OCI-LY1 (cell line): ENCODE results near the gene AP4S1.

ENCODE experiments used
- H2AFZ ChIP-seq: fragments of 200-600 bp; sonication (generic), shearing (Covaris generic); 2 replicates; pipeline ENCODE4 v1.6.0; 2014; ENCODE audit warnings: antibody characterized with exemption, mild to moderate bottlenecking, low read length
- H3F3A ChIP-seq: fragments of 200-600 bp; sonication (generic), shearing (Covaris generic); 2 replicates; pipeline ENCODE4 v1.6.0; 2014; ENCODE audit warnings: mild to moderate bottlenecking, antibody characterized with exemption, low read length, moderate library complexity; ENCODE audit not compliant: insufficient read depth
- H3K27ac ChIP-seq: fragments of 200-600 bp; sonication (generic); 2 replicates; pipeline ENCODE4 v1.5.1; 2014; ENCODE audit warnings: low read length, mixed run types, mild to moderate bottlenecking, low read depth; ENCODE audit not compliant: poor library complexity, severe bottlenecking
- H3K27me3 ChIP-seq: fragments of 200-600 bp; sonication (generic); 2 replicates; pipeline ENCODE4 v1.6.0; 2014; ENCODE audit warnings: antibody characterized with exemption, mild to moderate bottlenecking, low read length, moderate library complexity; ENCODE audit not compliant: insufficient read depth
- H3K36me3 ChIP-seq: fragments of 200-600 bp; sonication (generic); 2 replicates; pipeline ENCODE4 v1.6.1; 2014; ENCODE audit warnings: mild to moderate bottlenecking, antibody characterized with exemption, low read length, moderate library complexity, mixed read lengths; ENCODE audit not compliant: insufficient read depth
- H3K4me1 ChIP-seq: fragments of 200-600 bp; sonication (generic); 2 replicates; pipeline ENCODE4 v1.5.1; 2014; ENCODE audit warnings: mild to moderate bottlenecking, low read length, moderate library complexity; ENCODE audit not compliant: insufficient read depth, severe bottlenecking
- H3K4me2 ChIP-seq: fragments of 200-600 bp; sonication (generic), shearing (Covaris generic); 2 replicates; pipeline ENCODE4 v1.6.1; 2014; ENCODE audit warnings: low read length
- H3K4me3 ChIP-seq: fragments of 200-600 bp; sonication (generic); 2 replicates; pipeline ENCODE4 v1.5.1; 2014; ENCODE audit warnings: low read length, low read depth, mild to moderate bottlenecking, mixed read lengths; ENCODE audit not compliant: poor library complexity, severe bottlenecking
- H3K79me2 ChIP-seq: fragments of 200-600 bp; shearing (Covaris generic); 2 replicates; pipeline ENCODE4 v1.6.1; 2016; ENCODE audit warnings: mixed run types, low read length, mixed read lengths; ENCODE audit not compliant: insufficient read depth
- H3K9ac ChIP-seq: fragments of 200-600 bp; sonication (generic), shearing (Covaris generic); 2 replicates; pipeline ENCODE4 v1.6.1; 2014; ENCODE audit warnings: mild to moderate bottlenecking, low read length, mixed read lengths
- H3K9me2 ChIP-seq: fragments of 200-600 bp; sonication (generic), shearing (Covaris generic); 2 replicates; pipeline ENCODE4 v1.6.1; 2014; ENCODE audit warnings: low read depth, mild to moderate bottlenecking, low read length, mixed read lengths
- H3K9me3 ChIP-seq: fragments of 200-600 bp; shearing (Covaris generic); 2 replicates; pipeline ENCODE4 v1.6.1; 2014; ENCODE audit warnings: low read length, mixed read lengths
- H4K20me1 ChIP-seq: fragments of 200-600 bp; sonication (generic), shearing (Covaris generic); 2 replicates; pipeline ENCODE4 v1.6.0; 2016; ENCODE audit warnings: mild to moderate bottlenecking, low read length; ENCODE audit not compliant: insufficient read depth
- EZH2 ChIP-seq: fragments of 200-600 bp; sonication (generic), shearing (Covaris generic); IDR thresholded peaks from 2 replicates; pipeline ENCODE4 v1.8.0; 2017; ENCODE audit warnings: borderline replicate concordance, mixed run types, mild to moderate bottlenecking, antibody characterized with exemption, low read length, moderate library complexity, mixed read lengths
- TF ChIP-seq, protein P1 (sequence below): fragments of 200-600 bp; sonication (generic), shearing (Covaris generic); IDR thresholded peaks from 2 replicates; pipeline ENCODE4 v1.5.1; 2017; ENCODE audit warnings: mild to moderate bottlenecking, antibody characterized with exemption, low read length, moderate library complexity, mixed read lengths

Gene AP4S1

DNA sequence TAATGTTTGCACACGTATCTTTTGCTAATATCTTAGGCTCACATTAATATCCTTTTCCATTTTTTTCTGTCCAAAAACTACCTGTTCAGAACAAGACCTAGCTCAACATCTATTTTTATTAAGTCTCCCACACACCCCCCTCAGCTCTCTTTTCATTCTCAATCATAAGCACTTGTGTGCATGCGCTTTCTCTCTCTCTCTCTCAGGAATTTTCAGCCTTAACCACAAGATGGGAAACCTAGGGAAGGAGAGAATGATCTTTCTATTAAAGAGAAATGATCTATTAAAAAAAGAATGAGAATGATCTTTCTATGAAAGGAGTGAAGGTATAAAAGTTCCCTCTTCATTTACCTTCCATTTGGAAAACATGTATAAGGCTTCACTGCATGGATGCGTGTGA, 39.7 kb upstream of the AP4S1 start:
- no peaks in the 10 kb centered on the region for H4K20me1 ChIP-seq
- peaks cover 37% of the 10 kb centered on the region for H3K4me1 ChIP-seq
- no peaks in the 10 kb centered on the region for H3K9me2 ChIP-seq
- H3K9me3 ChIP-seq, result no peaks in the 10 kb centered on the region
- H3K27ac ChIP-seq, result no peak overlapping the region
- no peak overlapping the region for H3K4me2 ChIP-seq
- H3K4me3 ChIP-seq, result no peak overlapping the region
- peaks cover 71% of the 10 kb centered on the region for H3K79me2 ChIP-seq
- H2AFZ ChIP-seq, result no peak overlapping the region
- TF ChIP-seq EZH2, result no peak
- TF ChIP-seq, protein P1, sequence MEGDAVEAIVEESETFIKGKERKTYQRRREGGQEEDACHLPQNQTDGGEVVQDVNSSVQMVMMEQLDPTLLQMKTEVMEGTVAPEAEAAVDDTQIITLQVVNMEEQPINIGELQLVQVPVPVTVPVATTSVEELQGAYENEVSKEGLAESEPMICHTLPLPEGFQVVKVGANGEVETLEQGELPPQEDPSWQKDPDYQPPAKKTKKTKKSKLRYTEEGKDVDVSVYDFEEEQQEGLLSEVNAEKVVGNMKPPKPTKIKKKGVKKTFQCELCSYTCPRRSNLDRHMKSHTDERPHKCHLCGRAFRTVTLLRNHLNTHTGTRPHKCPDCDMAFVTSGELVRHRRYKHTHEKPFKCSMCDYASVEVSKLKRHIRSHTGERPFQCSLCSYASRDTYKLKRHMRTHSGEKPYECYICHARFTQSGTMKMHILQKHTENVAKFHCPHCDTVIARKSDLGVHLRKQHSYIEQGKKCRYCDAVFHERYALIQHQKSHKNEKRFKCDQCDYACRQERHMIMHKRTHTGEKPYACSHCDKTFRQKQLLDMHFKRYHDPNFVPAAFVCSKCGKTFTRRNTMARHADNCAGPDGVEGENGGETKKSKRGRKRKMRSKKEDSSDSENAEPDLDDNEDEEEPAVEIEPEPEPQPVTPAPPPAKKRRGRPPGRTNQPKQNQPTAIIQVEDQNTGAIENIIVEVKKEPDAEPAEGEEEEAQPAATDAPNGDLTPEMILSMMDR, result no peak
- H3K36me3 ChIP-seq, result no peaks in the 10 kb centered on the region
- no peak overlapping the region for H3K9ac ChIP-seq
- H3K27me3 ChIP-seq, result no peaks in the 10 kb centered on the region
- peaks cover 5% of the 10 kb centered on the region for H3F3A ChIP-seq

DNA sequence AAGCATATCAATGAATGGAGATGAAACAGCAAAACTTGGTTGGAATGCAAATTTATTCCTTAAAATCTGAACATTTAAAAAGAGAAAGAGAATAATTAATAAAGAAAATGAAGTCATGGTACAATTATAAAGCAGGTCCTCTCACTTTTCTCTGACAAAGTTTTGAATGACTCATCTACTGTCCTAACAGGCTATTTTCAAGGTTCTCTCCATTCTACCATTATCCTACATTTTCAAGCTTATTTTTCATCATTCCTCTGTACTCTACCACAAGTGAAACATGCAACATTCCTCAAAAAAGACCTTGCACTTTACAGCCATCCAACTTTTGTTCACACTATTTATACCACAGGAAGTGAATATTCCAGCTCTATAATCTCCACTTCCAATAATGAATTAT, 36.9 kb upstream of the AP4S1 start:
- Histone ChIP-seq H3K4me3 (no peak overlapping the region), H3K4me2 (no peak overlapping the region), H3F3A (no peaks in the 10 kb centered on the region), H3K9me2 (no peaks in the 10 kb centered on the region), H3K79me2 (peaks cover 71% of the 10 kb centered on the region), H3K9ac (no peak overlapping the region), H2AFZ (no peak overlapping the region), H3K9me3 (no peaks in the 10 kb centered on the region), H3K36me3 (0 out of 2 replicates have a peak, but pooled peaks cover 3% of the 10 kb centered on the region), H3K4me1 (peaks cover 10% of the 10 kb centered on the region), H4K20me1 (no peaks in the 10 kb centered on the region), H3K27me3 (no peaks in the 10 kb centered on the region), H3K27ac (no peak overlapping the region)
- TF ChIP-seq EZH2, result no peak
- TF ChIP-seq, protein P1, result no peak

DNA sequence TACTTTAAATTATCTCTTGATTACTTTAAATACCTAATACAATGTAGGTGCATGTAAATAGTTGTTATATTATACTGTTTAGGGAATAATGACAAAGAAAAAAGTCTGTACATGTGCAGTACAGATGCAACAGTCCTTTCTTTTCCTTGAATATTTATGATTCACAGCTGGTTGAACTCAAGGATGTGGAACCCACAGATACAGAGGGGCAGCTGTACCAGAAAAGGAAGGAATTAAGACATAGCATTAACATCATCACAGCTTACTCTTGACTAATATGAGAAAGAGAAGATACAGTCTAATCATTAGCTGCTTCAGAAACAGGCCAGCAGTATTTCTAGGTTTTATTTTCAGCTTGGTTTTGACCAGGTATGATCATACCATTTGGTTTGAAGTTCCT, 34.7 kb upstream of the AP4S1 start:
- Histone ChIP-seq H3K9me2 (no peaks in the 10 kb centered on the region), H3K4me1 (peaks cover 17% of the 10 kb centered on the region), H3K79me2 (peaks cover 75% of the 10 kb centered on the region), H3F3A (no peaks in the 10 kb centered on the region), H3K27me3 (no peaks in the 10 kb centered on the region), H3K9me3 (no peaks in the 10 kb centered on the region), H3K4me3 (no peak overlapping the region), H3K36me3 (0 out of 2 replicates have a peak, but pooled peaks cover 3% of the 10 kb centered on the region), H3K4me2 (no peak overlapping the region), H3K9ac (no peak overlapping the region), H3K27ac (no peak overlapping the region), H2AFZ (no peak overlapping the region), H4K20me1 (no peaks in the 10 kb centered on the region)
- TF ChIP-seq, protein P1, result no peak
- no peak for TF ChIP-seq EZH2
